Colon (tissue), 2 donors: ENCODE data around the gene CDV3.
"Not testable (repeated sequence)": the region's sequence is repeated elsewhere in the genome, so short reads cannot be mapped to it uniquely, and the experiment has no call there.

Experiments
- FAIRE-seq: peaks from 2 replicates; lab custom pipeline; 2012; peaks lifted over from hg19 to GRCh38; lab: Jason Lieb, UNC
- donor health status: control.
- donor health status: control.

CDV3 gene

GRCh38 chr3:133573629-133574194 lies at the start of gene CDV3:
CDV3 (plus strand) TSS chr3:133573686; CDS start chr3:133574045, 359 bp downstream.
- no peak for FAIRE-seq

GRCh38 chr3:133523758-133524157 lies 49.7 kb upstream of the CDV3 start:
- not testable (repeated sequence) for FAIRE-seq

GRCh38 chr3:133525435-133525834 lies 48.1 kb upstream of the CDV3 start:
- no peak for FAIRE-seq

- no peak for FAIRE-seq
Observed at GRCh38 chr3:133527081-133527715, 46.3 kb upstream of the CDV3 start.

- no peak for FAIRE-seq
Observed at GRCh38 chr3:133529809-133530208, 43.7 kb upstream of the CDV3 start.

- FAIRE-seq = no peak
Observed at GRCh38 chr3:133531981-133532380, 41.5 kb upstream of the CDV3 start.

GRCh38 chr3:133532951-133533350 lies 40.5 kb upstream of the CDV3 start:
- no peak for FAIRE-seq

GRCh38 chr3:133535971-133536881 lies 37.3 kb upstream of the CDV3 start:
- FAIRE-seq = no peak

- not testable (repeated sequence) for FAIRE-seq
Observed at GRCh38 chr3:133537131-133537530, 36.4 kb upstream of the CDV3 start.

GRCh38 chr3:133538154-133538553 lies 35.3 kb upstream of the CDV3 start:
- no peak for FAIRE-seq

- no peak for FAIRE-seq
Observed at GRCh38 chr3:133540896-133541674, 32.4 kb upstream of the CDV3 start.

- FAIRE-seq = no peak
Observed at GRCh38 chr3:133542871-133543270, 30.6 kb upstream of the CDV3 start.

- FAIRE-seq = not testable (repeated sequence)
Observed at GRCh38 chr3:133544983-133545382, 28.5 kb upstream of the CDV3 start.

GRCh38 chr3:133547432-133548041 lies 25.9 kb upstream of the CDV3 start:
- FAIRE-seq = no peak

GRCh38 chr3:133548090-133548489 lies 25.4 kb upstream of the CDV3 start:
- no peak for FAIRE-seq

GRCh38 chr3:133549565-133549964 lies 23.9 kb upstream of the CDV3 start:
- FAIRE-seq = no peak

GRCh38 chr3:133551589-133551988 lies 21.9 kb upstream of the CDV3 start:
- FAIRE-seq = not testable (repeated sequence)

GRCh38 chr3:133561679-133562078 lies 11.8 kb upstream of the CDV3 start:
- FAIRE-seq = no peak

- no peak for FAIRE-seq
Observed at GRCh38 chr3:133562376-133562775, 11.1 kb upstream of the CDV3 start.

- no peak for FAIRE-seq
Observed at GRCh38 chr3:133563186-133563591, 10.3 kb upstream of the CDV3 start.

- FAIRE-seq = no peak
Observed at GRCh38 chr3:133563816-133564215, 9.7 kb upstream of the CDV3 start.
